DMS53 (cell line): ENCODE data around the gene POU2F1.
"Not testable (repeated sequence)": the region's sequence is repeated elsewhere in the genome, so short reads cannot be mapped to it uniquely, and the experiment has no call there.

ENCODE experiments used
- DNase-seq: peaks from one replicate; lab custom pipeline; 2025; lab: John Stamatoyannopoulos, UW

POU2F1 gene

GRCh38 chr1:167314671-167315070, 94.0 kb downstream of the POU2F1 start:
- DNase-seq: no peak

- DNase-seq: no peak
These were observed 96.8 kb downstream of the POU2F1 start for GRCh38 chr1:167317463-167317862.

GRCh38 chr1:167319206-167319605, 98.5 kb downstream of the POU2F1 start:
- not testable (repeated sequence) for DNase-seq

- no peak for DNase-seq
These were observed 101.8 kb downstream of the POU2F1 start for GRCh38 chr1:167322483-167322882.

- DNase-seq: no peak
These were observed 104.5 kb downstream of the POU2F1 start for GRCh38 chr1:167325151-167325550.

GRCh38 chr1:167328306-167328815, 107.7 kb downstream of the POU2F1 start:
- no peak for DNase-seq

GRCh38 chr1:167328816-167329483, 108.3 kb downstream of the POU2F1 start:
- DNase-seq: no peak

GRCh38 chr1:167330601-167331293, 110.1 kb downstream of the POU2F1 start:
- no peak for DNase-seq

- no peak for DNase-seq
These were observed 111.0 kb downstream of the POU2F1 start for GRCh38 chr1:167331650-167332049.

- no peak for DNase-seq
These were observed 111.8 kb downstream of the POU2F1 start for GRCh38 chr1:167332503-167332902.

- no peak for DNase-seq
These were observed 112.4 kb downstream of the POU2F1 start for GRCh38 chr1:167333124-167333523.

- DNase-seq: no peak
These were observed 113.0 kb downstream of the POU2F1 start for GRCh38 chr1:167333703-167334102.

GRCh38 chr1:167339405-167339804, 118.7 kb downstream of the POU2F1 start:
- DNase-seq: no peak

- peak; percentile 35 for DNase-seq
These were observed 122.2 kb downstream of the POU2F1 start for GRCh38 chr1:167342846-167343245.

- DNase-seq: no peak
These were observed 123.4 kb downstream of the POU2F1 start for GRCh38 chr1:167344112-167344511.

GRCh38 chr1:167344615-167345385, 124.1 kb downstream of the POU2F1 start:
- no peak for DNase-seq

GRCh38 chr1:167345386-167345733, 124.7 kb downstream of the POU2F1 start:
- no peak for DNase-seq

- DNase-seq: no peak
These were observed 136.6 kb downstream of the POU2F1 start for GRCh38 chr1:167357305-167357704.

GRCh38 chr1:167359295-167359694, 138.6 kb downstream of the POU2F1 start:
- no peak for DNase-seq

GRCh38 chr1:167360120-167360519, 139.4 kb downstream of the POU2F1 start:
- DNase-seq: no peak

- DNase-seq: no peak
These were observed 142.0 kb downstream of the POU2F1 start for GRCh38 chr1:167362638-167363037.

GRCh38 chr1:167364826-167365225, 144.1 kb downstream of the POU2F1 start:
- no peak for DNase-seq

GRCh38 chr1:167365360-167365759, 144.7 kb downstream of the POU2F1 start:
- DNase-seq: no peak
